ENCODE measurements around the gene CAMKMT. TPM values are rescaled to one million over a fixed set of nuclear protein-coding genes. Genes with fewer than 3 reads are reported as not detected.
A peak's percentile ranks its signal among the peaks of the same experiment; 100 is the strongest.

CAMKMT gene
- total RNA-seq, 4 donors from 2014 or later, result 2.6 to 9.5 (median 5.2) TPM

- TF ChIP-seq, protein P1, sequence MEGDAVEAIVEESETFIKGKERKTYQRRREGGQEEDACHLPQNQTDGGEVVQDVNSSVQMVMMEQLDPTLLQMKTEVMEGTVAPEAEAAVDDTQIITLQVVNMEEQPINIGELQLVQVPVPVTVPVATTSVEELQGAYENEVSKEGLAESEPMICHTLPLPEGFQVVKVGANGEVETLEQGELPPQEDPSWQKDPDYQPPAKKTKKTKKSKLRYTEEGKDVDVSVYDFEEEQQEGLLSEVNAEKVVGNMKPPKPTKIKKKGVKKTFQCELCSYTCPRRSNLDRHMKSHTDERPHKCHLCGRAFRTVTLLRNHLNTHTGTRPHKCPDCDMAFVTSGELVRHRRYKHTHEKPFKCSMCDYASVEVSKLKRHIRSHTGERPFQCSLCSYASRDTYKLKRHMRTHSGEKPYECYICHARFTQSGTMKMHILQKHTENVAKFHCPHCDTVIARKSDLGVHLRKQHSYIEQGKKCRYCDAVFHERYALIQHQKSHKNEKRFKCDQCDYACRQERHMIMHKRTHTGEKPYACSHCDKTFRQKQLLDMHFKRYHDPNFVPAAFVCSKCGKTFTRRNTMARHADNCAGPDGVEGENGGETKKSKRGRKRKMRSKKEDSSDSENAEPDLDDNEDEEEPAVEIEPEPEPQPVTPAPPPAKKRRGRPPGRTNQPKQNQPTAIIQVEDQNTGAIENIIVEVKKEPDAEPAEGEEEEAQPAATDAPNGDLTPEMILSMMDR (IDR thresholded peaks at IDR 0.05 in 4 of 5, conservative IDR thresholded peaks at IDR 0.05 in 1 of 5), result no peak
- no peak for TF ChIP-seq POLR2A (IDR thresholded peaks at IDR 0.05)
- peaks cover 13 to 21% of the 10 kb centered on the region in 2 donors for H3K4me1 ChIP-seq
- intact Hi-C loops (cut with DNase I; ENCODE audit: low total_unique reads) (loop anchor here (2.0 kb wide), 1 partner anchor 20 kb away; no protein-coding TSS in a partner anchor), in situ Hi-C loops (cut with MboI; ENCODE audit: low sequenced_read_pairs in 4 of 4) (no loop called here)
- H3K9me3 ChIP-seq, result no peaks in the 10 kb centered on the region
- H3K27me3 ChIP-seq, result no peaks in the 10 kb centered on the region
- H3K27ac ChIP-seq, result peak overlapping the region; percentile 31 to 73 (median 57)
- ATAC-seq, result peak; percentile 100
- no peaks in the 10 kb centered on the region for H3K36me3 ChIP-seq
- no peak for DNase-seq
- H3K4me3 ChIP-seq, result no peak overlapping the region
Measured at GRCh38 chr2:44599130-44599529, 237.4 kb downstream of the CAMKMT start.

DNA sequence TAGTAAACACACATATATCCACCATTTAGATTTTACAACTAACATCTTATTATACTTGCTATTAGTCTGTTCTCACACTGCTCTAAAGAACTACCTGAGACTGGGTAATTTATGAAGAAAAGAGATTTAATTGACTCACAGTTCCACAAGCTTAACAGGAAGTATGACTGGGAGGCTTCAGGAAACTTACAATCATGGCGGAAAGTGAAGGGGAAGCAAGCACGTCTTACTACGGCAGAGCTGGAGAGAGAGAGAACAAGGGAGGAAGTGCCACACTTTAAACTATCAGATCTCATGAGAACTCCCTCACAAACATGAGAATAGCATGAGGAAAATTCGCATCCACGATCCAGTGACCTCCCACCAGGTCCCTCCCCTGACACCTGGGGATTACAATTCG lies 240.7 kb downstream of the CAMKMT start:
- no peak overlapping the region for H3K27ac ChIP-seq
- H3K9me3 ChIP-seq, result no peaks in the 10 kb centered on the region
- ATAC-seq (no peak), DNase-seq (no peak)
- TF ChIP-seq, protein P1 (IDR thresholded peaks at IDR 0.05 in 4 of 5, conservative IDR thresholded peaks at IDR 0.05 in 1 of 5), result no peak
- TF ChIP-seq POLR2A (IDR thresholded peaks at IDR 0.05), result no peak
- H3K4me3 ChIP-seq, result no peak overlapping the region
- intact Hi-C loops (cut with DNase I; ENCODE audit: low total_unique reads) (no loop called here), in situ Hi-C loops (cut with MboI; ENCODE audit: low sequenced_read_pairs in 4 of 4) (no loop called here)
- H3K4me1 ChIP-seq, result peaks cover 13 to 21% of the 10 kb centered on the region in 2 donors
- no peaks in the 10 kb centered on the region for H3K27me3 ChIP-seq
- no peaks in the 10 kb centered on the region for H3K36me3 ChIP-seq

GRCh38 chr2:44605511-44605910 lies 243.8 kb downstream of the CAMKMT start:
- Histone ChIP-seq H3K4me1 (no peaks in the 10 kb centered on the region), H3K9me3 (no peaks in the 10 kb centered on the region), H3K36me3 (no peaks in the 10 kb centered on the region), H3K27ac (no peak overlapping the region), H3K4me3 (no peak overlapping the region), H3K27me3 (no peaks in the 10 kb centered on the region)
- no peak for DNase-seq
- ATAC-seq, result no peak
- in situ Hi-C loops (cut with MboI; ENCODE audit: low sequenced_read_pairs in 4 of 4), result no loop called here
- intact Hi-C loops (cut with DNase I; ENCODE audit: low total_unique reads), result no loop called here
- no peak for TF ChIP-seq POLR2A (IDR thresholded peaks at IDR 0.05)
- TF ChIP-seq, protein P1 (IDR thresholded peaks at IDR 0.05 in 4 of 5, conservative IDR thresholded peaks at IDR 0.05 in 1 of 5), result no peak

DNA sequence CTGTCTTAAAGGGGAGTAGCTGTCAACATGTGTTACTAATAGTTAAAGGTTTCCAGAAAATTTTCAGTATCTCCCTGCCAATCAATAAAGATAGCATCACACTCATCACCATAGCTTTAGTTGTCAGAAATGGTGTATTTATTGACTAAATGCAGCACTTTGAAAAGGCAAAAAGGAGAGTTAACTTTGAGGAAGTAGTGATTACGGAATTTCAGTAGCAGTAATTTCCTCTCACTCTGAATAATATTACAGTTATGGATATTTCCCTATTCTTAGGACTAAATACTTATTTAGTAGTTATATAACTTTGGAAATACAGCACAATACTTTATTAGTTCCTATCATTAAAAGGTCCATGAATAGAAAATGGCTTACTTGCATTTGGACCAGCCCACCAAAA lies 250.5 kb downstream of the CAMKMT start:
- intact Hi-C loops (cut with DNase I; ENCODE audit: low total_unique reads), result no loop called here
- Histone ChIP-seq H3K4me1 (peaks cover 8% of the 10 kb centered on the region in 2 donors), H3K4me3 (no peak overlapping the region), H3K27ac (no peak overlapping the region), H3K36me3 (no peaks in the 10 kb centered on the region), H3K9me3 (no peaks in the 10 kb centered on the region), H3K27me3 (no peaks in the 10 kb centered on the region)
- no peak for DNase-seq
- in situ Hi-C loops (cut with MboI; ENCODE audit: low sequenced_read_pairs in 4 of 4), result no loop called here
- no peak for TF ChIP-seq POLR2A (IDR thresholded peaks at IDR 0.05)
- TF ChIP-seq, protein P1 (IDR thresholded peaks at IDR 0.05 in 4 of 5, conservative IDR thresholded peaks at IDR 0.05 in 1 of 5), result no peak
- no peak for ATAC-seq

DNA sequence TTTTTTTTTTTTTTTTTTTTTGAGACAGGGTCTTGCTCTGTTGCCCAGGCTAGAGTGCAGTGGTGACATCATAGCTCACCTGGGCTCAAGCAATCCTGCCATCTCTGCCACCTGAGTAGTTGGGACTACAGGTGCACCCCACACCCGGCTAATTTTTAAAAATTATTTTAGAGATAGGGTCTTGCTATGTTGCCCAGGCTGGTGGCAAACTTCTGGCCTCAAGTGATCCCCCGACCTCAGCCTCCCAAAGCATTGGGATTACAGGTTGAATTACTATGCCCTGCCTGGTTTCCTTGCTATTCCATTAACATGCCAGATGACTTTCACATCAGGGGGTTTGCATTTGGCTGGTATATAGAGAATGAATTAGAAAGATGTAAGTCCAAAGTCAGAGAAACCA lies 253.2 kb downstream of the CAMKMT start:
- intact Hi-C loops (cut with DNase I; ENCODE audit: low total_unique reads) (no loop called here), in situ Hi-C loops (cut with MboI; ENCODE audit: low sequenced_read_pairs in 4 of 4) (no loop called here)
- no peaks in the 10 kb centered on the region for H3K27me3 ChIP-seq
- DNase-seq (no peak), ATAC-seq (no peak)
- TF ChIP-seq, protein P1 (IDR thresholded peaks at IDR 0.05 in 4 of 5, conservative IDR thresholded peaks at IDR 0.05 in 1 of 5), result no peak
- no peak for TF ChIP-seq POLR2A (IDR thresholded peaks at IDR 0.05)
- no peak overlapping the region for H3K4me3 ChIP-seq
- H3K36me3 ChIP-seq, result no peaks in the 10 kb centered on the region
- no peak overlapping the region for H3K27ac ChIP-seq
- H3K9me3 ChIP-seq, result no peaks in the 10 kb centered on the region
- H3K4me1 ChIP-seq, result peaks cover 15 to 22% of the 10 kb centered on the region in 2 donors

Measured in gastrocnemius medialis (tissue), 4 donors.